LNCAP (cell line): ENCODE measurements around the gene MCM3.

Source experiments
- CTCF ChIP-seq: fragments of 450-650 bp; IDR thresholded peaks from 2 replicates; pipeline ENCODE4 v1.5.1; 2017; ENCODE audit warnings: mild to moderate bottlenecking

The MCM3 gene

GRCh38 chr6:52284460-52285176 is at the start of gene MCM3:
MCM3 (minus strand) TSS chr6:52284742; CDS start chr6:52284674, 68 bp downstream.
- no peak for TF ChIP-seq CTCF

- no peak for TF ChIP-seq CTCF
Observed at GRCh38 chr6:52333840-52334200, 49.3 kb upstream of the MCM3 start.

- no peak for TF ChIP-seq CTCF
Observed at GRCh38 chr6:52331793-52332457, 47.4 kb upstream of the MCM3 start.

GRCh38 chr6:52330470-52330869 is 45.9 kb upstream of the MCM3 start:
- TF ChIP-seq CTCF, result no peak

GRCh38 chr6:52328729-52329128 is 44.2 kb upstream of the MCM3 start:
- no peak for TF ChIP-seq CTCF

- TF ChIP-seq CTCF, result no peak
Observed at GRCh38 chr6:52328303-52328662, 43.7 kb upstream of the MCM3 start.

- no peak for TF ChIP-seq CTCF
Observed at GRCh38 chr6:52326540-52327364, 42.2 kb upstream of the MCM3 start.
